HG03196 (cell line): Measurements from ENCODE around the gene COA1.
"Not testable (repeated sequence)": the region's sequence is repeated elsewhere in the genome, so short reads cannot be mapped to it uniquely, and the experiment has no call there.

Experiments used
- ATAC-seq: cut with Tn5 transposase; IDR thresholded peaks from one replicate; pipeline ENCODE4 v1.9.1; 2021; ENCODE audit not compliant: unreplicated experiment

COA1 gene

DNA sequence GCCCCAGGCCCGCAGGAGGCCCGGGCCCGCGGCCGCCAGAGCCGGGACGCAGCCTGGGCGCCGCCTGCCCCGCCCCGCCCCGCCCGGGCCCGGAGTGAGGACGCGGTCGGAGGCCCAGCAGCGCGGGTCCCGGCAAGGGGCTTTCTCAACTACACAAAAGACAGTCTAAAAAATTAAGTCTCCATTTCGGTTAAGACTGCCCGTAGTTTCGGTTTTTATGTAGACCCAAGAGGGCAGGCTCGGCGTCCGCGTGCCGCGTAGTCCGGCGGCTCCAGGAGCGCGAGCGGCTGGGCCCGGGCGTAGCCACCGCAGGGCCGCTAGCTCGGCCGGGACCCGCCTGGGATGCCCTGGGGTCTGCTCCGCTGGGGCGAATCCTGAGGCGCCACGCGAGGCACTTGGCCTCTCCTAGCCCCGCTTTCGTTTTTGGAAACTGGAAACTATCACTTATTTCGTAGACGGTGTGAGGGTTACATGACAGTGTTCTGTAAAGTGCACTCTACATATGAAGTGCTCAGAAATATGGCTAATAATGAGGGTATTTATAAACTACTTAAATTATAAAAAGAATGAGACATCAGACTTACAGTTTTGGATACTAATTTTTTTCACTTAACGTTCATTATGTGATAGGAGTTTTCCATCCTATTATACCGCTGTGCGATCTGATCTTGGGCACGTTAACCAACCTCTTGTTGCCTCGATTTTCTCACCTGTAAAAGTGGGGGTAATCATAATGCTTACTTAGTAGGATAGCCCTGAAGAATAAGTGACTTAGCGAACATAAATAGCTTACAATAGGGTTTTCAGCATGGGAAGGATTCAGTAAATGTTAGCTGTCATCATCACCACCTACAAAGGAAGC, 29.7 kb upstream of the COA1 start:
- peak; percentile 48 for ATAC-seq

DNA sequence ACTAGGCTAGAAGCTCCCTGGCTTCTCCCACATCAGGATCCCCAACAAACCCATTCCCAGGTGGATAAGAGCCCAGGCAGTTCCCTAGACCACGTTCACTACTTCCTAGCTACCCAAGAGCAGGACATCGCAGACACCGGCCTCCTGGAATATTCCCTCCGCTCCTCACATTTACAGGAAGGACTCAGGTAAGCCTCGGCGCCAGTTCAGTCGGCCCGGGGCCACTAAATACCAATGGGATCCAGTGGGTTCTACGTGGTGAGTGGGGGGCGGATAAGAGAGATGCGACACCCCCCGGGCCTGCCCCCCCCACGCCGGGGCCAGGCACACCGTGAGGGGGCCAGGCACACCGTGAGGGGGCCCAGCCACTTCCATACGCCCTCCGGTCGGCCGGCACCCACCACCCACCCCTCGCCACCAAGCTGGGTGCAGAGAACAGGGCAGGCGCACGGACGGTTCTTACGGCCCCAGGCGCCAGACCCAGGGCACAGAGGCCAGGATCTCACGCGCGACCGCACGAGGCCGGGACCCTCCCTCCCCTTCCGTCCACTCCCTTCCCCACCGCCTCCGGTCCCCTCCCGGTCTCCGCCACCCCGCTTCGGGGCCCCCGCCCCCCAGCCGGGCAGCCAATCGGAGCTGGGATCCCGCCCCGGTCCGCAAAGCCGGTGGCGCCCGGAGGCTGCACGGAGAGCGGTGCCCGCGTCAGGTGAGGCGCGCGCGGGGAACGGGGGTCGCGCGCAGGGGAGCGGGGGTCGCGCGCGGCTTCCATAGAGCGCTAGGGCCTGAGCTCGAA, 28.9 kb upstream of the COA1 start, which contains the start of gene BLVRA:
Gene BLVRA (plus strand): TSS at position 652 of the 793 bp plus-strand sequence. CDS start 12,479 bp downstream, outside the sequence.
- ATAC-seq, result peak; percentile 51

DNA sequence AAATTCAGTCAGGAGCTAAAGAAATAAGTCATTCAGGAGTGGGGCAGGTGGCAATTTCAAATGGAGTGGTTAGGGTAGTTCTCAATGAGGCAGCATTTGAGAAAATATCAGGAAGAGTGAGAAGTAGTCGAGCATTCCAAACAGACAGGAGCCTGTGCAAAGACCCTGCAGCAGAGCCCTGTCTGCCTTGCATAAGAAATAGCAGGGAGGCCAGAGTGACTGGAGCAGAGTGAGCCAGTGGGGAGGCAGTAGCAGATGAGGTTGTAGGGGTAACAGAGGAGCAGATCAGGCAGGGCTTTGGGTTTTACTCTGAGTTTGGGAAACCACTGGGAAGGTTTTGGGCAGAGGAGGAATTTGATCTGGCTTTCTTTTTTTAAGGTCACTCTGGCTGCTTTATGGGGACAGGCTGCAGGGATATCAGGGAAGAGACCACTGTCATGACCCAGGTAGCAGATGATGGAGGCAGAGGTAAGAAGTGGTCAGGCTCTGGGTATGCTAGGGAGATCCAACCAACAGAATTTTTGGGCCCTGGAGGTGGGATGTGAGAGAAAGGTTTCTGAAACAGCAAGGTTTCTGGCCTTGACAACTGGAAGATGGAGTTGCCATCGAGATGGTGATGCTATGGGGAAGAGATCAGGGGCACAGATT, 27.9 kb upstream of the COA1 start:
- no peak for ATAC-seq

DNA sequence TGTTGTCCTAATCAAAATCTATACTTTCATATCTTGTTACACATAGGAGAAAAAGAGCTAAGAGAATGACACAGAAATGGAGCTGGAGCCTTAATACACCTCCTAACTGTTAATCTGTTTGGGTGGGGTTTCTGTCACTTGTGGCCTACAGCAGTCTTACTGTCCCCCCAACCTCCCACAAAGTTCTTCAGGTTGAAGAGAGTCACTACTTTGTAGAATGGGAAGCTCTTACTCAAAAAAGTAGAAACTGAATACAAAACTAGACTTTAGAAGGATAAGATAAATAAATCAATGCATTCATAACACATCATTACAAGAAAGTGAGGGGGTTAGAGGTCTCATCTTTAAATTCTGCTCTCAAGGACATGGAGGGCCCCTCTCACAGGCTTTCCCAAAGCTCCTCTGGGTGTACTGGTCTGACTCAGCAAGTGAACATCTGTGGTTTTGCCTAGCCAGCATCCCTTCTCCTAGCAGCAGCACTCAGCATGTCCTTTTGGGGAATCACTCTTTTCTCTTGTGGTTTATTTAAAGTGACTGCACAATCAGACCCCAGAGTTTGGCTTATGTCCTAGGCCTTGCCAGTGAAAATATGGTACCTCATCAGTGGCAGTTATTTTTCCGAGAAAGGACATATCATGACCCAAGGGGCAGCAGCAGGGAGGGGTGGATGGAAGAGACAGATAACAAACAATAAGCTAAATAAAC, 27.2 kb upstream of the COA1 start:
- no peak for ATAC-seq

DNA sequence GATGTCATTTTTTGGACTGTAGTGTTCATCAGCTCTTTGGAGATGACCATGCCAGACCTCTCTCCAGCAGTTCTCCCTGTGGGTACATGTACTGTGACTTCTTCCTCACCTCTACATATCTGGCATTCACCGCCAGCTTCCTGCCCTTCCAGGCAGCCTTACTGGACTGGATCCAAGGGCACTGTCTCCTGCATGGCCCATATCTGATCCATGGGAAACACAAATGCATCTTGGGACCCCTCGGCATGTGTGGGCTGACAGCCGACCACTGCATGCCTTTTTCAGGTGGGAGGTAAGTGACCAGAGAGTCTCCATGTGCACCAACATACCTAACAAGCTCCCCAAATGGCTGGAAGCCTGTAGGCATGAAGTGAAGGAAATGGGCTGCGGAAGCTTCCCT, 25.3 kb upstream of the COA1 start:
- no peak for ATAC-seq

DNA sequence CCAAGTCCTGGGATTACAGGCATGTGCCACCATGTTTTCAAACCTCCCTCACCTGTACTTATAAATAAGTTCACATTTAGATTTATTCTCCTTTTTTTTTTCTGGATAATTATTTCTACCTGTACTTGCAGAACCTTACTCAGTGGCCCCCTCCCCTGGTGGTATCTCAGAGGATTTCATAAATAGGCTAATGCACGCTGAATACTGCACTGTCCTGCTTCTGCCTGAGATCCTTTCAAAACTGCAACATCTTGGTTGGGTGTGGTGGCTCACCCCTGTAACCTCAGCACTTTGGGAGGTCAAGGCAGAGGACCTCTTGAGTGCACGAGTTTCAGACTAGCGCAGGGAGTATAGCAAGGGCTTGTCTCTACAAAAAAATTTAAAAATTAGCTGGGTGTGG, 24.5 kb upstream of the COA1 start:
- ATAC-seq, result no peak

DNA sequence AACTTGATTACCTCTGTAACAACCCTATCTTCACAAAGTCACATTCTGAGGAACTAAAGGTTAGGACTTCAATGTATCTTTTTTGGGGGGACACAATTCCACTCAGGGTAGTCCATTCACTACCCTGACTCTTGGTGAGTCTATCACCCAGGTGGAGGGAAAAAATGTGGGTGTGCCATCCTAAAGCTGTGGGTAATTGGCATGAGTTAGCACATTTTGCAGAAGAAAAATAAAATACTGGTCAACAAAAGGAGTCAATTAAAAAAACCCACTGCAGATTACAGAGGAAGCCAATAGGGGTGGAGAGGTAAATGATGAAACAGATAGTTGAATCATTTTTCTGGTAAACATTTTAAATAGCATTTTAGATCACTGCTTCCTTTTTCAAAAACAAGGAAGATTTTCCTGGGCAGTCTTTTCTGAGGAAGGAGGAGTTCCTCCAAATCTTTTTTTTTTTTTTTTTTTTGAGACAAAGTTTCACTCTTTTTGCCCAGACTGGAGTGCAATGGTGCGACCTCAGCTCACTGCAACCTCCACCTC, 24.0 kb upstream of the COA1 start:
- no peak for ATAC-seq

DNA sequence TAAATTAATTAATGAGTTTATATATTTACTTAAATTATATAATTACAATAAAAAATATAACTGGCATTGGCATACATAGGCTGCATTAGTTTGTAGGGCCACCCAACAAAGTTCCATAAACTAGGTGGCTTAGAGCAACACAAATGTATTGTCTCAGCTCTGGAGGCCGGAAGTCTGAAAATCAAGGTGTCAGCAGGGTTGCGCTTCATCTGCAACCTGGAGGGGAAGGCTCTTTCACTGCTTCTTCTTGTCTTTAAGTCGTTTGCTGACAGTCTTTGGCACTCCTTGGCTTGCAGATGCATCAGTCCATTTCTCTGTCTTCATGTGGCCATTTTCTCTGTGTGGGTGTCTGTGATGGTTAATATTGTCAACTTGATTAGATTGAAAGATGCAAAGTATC, 23.1 kb upstream of the COA1 start:
- no peak for ATAC-seq

DNA sequence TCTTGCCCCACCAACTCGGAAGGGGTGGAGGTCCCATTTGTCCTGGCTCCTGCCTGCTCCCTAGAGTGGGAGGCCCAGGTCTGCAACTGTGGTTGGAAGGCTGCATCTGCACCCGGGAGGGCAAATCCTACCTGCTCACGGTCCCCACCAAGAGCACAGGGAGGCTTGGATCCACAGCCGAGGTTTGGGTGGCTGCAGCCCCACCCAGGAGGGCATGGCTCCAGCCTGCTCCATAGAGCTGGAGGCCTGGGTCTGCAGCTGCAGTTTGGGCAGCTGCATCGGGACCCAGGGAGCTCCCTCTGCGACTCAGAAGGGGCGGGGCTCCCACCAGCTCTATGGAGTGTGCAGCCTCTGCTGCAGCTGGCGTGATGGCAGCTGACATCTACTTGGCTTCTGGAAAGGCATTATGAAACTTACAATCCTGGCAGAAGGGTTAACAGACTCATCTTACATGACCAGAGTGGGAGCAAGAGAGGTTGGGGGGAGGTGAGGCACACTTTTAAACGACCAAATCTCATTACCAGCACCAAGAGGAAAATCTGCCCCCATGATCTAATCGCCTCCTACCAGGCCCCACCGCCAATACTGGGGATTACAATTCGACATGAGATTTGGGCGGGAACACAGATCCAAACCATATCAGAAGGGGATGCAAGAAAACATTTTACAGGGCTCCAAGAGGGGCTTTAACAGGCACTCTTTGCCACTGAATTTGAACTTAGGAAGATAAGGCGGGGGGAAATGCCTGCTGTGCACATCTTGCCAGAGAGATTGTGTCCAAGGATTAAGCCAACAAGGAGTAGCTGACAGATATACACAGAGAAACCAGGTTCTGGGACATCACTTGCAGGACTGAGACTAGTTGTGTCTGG, 20.9 kb upstream of the COA1 start:
- ATAC-seq, result no peak

DNA sequence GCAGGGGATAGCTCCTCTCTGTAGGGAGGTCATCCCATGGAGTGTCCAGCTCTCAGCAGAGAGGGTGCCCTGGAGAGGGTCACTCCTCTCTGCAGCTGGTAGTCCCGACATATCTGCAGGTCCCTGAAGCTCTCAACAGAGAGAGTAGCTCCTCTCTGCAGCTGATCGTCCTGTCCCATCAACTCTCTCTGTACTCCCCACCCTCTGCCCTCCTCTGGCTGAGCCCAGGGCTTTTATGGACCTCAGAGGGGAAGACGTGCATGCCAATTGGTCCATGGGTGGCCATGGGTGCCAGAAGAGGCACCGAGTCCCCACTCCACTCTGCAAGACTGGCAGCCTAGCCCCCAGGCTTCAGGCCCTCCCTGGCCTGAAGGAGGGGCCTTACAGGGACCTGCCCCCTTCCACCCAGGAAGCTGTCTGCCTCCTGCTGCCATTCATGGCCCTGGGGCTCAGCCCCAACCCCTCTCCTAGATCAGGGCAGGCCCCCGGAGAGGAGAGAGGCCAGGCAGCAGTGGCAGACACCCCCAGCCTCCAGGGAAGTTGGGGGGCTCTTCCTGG, 20.1 kb upstream of the COA1 start:
- ATAC-seq, result no peak

DNA sequence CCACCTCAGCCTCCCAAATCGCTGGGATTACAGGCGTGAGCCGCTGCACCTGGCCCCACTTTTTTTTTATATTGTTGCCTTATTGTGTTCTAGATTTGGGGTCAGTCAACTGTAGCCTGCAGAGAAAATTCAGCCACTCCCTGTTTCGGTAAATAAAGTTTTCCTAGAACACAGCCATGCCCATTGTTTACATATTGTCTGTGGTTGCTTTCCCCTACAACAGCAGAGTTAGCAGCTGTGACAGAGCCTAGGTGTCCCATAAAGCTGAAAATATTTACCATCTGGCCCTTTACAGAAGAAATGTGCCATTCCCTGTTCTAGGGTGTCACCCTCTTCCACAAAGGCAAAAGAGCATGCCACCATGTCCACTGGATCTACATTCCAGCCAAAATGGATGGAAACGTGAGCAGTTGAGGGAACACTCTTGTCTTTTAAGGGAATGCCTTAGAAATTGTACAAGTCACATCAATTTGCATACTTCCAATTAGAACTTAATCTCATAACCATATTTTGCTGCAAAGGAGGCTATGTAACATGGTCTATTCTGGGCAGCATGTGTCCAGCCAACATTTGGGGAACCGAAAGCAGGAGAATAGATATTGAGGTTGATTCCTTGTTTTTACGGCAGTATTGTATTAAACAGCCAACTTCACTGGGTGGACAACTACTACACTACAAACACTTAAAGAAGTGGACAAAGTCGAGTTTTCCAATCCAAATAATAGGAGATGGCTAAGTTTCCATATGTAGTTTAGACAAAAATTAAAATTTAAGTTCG, 18.2 kb upstream of the COA1 start:
- no peak for ATAC-seq

DNA sequence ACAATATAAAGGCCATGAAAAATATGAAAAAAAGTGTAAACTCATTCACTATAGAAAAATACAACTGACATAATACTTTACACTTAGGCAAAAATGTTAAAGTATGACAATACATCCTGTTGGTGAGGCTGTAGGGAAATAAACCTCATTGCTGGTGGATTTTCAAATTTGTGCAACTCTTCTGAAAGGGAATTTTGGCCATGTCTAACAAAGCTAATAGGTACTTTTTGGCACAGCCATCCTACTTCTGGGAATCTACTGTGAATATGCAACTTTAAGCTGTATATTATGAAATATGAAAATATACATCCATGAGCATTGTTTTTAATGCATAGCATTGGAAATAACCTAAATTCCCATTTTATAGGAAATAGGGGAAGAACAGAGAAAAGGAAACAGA, 13.4 kb upstream of the COA1 start:
- ATAC-seq, result no peak

DNA sequence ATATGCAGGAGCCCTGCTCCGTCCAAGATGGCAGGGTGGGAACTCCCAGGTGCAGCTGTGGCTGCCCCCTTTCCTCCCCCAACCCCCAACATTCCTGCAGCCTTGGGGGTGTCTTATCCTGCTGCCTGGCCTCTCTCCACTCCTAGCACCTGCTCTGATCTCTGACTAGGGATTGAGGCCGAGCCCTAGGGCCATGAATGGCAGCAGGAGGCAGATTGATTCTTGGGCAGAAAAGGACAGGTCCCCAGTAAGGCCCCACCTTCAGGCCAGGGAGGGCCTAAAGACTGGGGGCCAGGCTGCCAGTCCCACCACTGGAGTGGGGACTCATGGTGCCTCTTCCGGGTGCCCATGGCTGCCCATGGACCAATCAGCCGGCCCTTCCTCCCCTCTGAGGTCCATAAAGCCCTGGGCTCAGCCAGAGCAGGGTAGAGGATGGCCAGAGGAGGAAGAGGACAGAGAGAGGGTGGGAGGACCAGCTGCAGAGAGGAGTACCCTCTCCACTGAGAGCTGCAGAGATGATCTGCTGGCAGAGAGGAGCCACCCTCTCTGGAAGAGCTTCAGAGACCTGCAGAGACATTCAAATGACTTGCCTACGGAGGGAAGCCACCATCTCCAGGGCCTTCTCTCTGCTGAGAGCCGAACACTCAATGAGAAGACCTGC, 8.3 kb upstream of the COA1 start:
- no peak for ATAC-seq

DNA sequence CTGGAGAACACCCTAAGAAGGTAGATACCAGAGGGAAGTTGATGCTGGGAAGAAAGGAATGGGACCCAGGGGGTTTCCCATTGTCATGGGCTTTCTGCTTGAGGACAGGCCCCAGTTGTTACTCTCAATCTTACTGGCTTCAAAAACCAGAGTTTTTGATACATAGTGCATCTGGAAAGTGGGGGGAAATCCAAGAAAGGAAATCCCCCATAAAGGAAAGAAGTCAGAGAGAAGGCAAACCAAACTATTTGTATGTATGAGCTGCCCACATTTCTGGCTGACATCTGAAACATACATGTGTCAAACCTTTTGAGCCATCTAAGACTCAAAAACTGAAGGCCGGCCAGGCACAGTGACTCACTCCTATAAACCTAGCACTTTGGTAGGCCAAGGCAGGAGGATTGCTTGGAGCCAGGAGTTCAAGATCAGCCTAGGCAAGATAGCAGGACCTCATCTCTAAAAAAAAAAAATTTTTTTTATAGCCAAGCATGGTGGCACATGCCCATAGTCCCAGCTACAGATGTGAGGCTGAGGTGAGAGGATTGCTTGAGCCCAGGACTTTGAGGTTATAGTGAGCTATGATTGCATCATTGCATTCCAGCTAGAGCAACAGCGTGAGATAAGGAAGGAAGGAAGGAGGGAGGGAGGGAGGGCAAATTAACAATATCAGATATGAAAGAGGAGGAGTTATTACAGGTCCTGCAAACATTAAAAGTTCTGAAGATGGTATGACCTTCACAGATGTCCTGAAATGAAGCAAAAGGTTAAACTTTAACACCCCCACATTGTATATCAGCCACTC, 6.7 kb upstream of the COA1 start:
- ATAC-seq, result peak; percentile 79

DNA sequence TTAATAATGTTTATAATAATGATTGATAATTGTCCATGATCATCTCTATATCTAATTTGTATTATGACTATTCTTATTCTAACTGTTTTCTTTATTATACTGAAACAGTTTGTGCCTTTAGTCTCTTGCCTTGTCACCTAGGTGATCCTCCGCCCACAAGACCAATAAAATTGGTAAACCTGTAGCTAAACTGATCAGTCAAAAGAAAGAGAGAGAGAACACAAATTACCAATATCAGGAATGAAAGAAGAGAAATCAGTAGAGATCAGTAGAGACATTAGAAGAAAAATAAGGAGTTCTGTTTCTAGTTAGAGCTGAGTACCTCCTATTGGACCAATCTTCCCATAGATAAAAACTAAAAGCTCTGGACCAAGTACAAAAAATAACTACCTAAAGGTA, 6.1 kb upstream of the COA1 start:
- no peak for ATAC-seq

DNA sequence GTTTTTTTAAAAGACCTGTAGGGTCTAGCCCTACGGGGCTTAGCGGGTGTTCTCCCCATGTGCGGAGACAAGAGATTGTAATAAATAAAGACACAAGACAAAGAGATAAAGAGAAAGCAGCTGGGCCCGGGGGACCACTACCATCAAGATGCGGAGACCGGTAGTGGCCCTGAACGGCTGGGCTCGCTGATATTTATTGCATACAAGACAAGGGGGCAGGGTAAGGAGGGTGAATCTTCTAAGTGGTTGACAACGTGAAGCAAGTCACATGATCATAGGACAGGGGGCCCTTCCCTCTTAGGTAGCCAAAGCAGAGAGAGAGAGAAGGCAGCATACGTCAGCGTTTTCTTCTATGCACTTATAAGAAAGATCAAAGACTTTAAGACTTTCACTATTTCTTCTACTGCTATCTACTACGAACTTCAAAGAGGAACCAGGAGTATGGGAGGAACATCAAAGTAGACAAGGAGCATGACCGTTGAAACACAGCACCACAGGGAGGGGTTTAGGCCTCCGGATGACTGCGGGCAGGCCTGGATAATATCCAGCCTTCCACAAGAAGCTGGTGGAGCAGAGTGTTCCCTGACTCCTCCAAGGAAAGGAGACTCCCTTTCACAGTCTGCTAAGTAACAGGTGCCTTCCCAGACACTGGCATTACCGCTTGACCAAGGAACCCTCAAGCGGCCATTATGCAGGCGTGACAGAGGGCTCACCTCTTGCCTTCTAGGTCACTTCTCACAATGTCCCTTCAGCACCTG, 5.4 kb upstream of the COA1 start:
- not testable (repeated sequence) for ATAC-seq

DNA sequence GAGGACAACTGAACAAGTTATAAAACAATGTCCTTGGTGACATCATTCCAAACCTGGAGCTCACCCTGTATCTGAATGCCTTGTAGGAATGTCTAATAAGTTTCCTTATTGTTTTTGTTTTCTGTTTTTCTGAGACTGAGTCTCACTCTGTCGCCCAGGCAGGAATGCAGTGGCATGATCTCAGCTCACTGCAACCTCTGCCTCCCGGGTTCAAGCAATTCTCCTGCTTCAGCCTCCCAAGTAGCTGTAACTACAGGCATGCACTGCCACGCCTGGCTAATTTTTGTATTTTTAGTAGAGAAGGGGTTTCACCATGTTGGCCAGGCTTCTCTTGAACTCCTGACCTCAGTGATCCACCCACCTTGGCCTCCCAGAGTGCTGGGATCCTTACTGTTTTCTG, 2.2 kb upstream of the COA1 start:
- not testable (repeated sequence) for ATAC-seq
